OCI-LY1 (cell line): ENCODE results near the gene LANCL2.
"Not testable (repeated sequence)": the region's sequence is repeated elsewhere in the genome, so short reads cannot be mapped to it uniquely, and the experiment has no call there.

ENCODE experiments used
- H2AFZ ChIP-seq: fragments of 200-600 bp; sonication (generic), shearing (Covaris generic); 2 replicates; pipeline ENCODE4 v1.6.0; 2014; ENCODE audit warnings: antibody characterized with exemption, mild to moderate bottlenecking, low read length
- H3F3A ChIP-seq: fragments of 200-600 bp; sonication (generic), shearing (Covaris generic); 2 replicates; pipeline ENCODE4 v1.6.0; 2014; ENCODE audit warnings: mild to moderate bottlenecking, antibody characterized with exemption, low read length, moderate library complexity; ENCODE audit not compliant: insufficient read depth
- H3K27ac ChIP-seq: fragments of 200-600 bp; sonication (generic); 2 replicates; pipeline ENCODE4 v1.5.1; 2014; ENCODE audit warnings: low read length, mixed run types, mild to moderate bottlenecking, low read depth; ENCODE audit not compliant: poor library complexity, severe bottlenecking
- H3K27me3 ChIP-seq: fragments of 200-600 bp; sonication (generic); 2 replicates; pipeline ENCODE4 v1.6.0; 2014; ENCODE audit warnings: antibody characterized with exemption, mild to moderate bottlenecking, low read length, moderate library complexity; ENCODE audit not compliant: insufficient read depth
- H3K36me3 ChIP-seq: fragments of 200-600 bp; sonication (generic); 2 replicates; pipeline ENCODE4 v1.6.1; 2014; ENCODE audit warnings: mild to moderate bottlenecking, antibody characterized with exemption, low read length, moderate library complexity, mixed read lengths; ENCODE audit not compliant: insufficient read depth
- H3K4me1 ChIP-seq: fragments of 200-600 bp; sonication (generic); 2 replicates; pipeline ENCODE4 v1.5.1; 2014; ENCODE audit warnings: mild to moderate bottlenecking, low read length, moderate library complexity; ENCODE audit not compliant: insufficient read depth, severe bottlenecking
- H3K4me2 ChIP-seq: fragments of 200-600 bp; sonication (generic), shearing (Covaris generic); 2 replicates; pipeline ENCODE4 v1.6.1; 2014; ENCODE audit warnings: low read length
- H3K4me3 ChIP-seq: fragments of 200-600 bp; sonication (generic); 2 replicates; pipeline ENCODE4 v1.5.1; 2014; ENCODE audit warnings: low read length, low read depth, mild to moderate bottlenecking, mixed read lengths; ENCODE audit not compliant: poor library complexity, severe bottlenecking
- H3K79me2 ChIP-seq: fragments of 200-600 bp; shearing (Covaris generic); 2 replicates; pipeline ENCODE4 v1.6.1; 2016; ENCODE audit warnings: mixed run types, low read length, mixed read lengths; ENCODE audit not compliant: insufficient read depth
- H3K9ac ChIP-seq: fragments of 200-600 bp; sonication (generic), shearing (Covaris generic); 2 replicates; pipeline ENCODE4 v1.6.1; 2014; ENCODE audit warnings: mild to moderate bottlenecking, low read length, mixed read lengths
- H3K9me2 ChIP-seq: fragments of 200-600 bp; sonication (generic), shearing (Covaris generic); 2 replicates; pipeline ENCODE4 v1.6.1; 2014; ENCODE audit warnings: low read depth, mild to moderate bottlenecking, low read length, mixed read lengths
- H3K9me3 ChIP-seq: fragments of 200-600 bp; shearing (Covaris generic); 2 replicates; pipeline ENCODE4 v1.6.1; 2014; ENCODE audit warnings: low read length, mixed read lengths
- H4K20me1 ChIP-seq: fragments of 200-600 bp; sonication (generic), shearing (Covaris generic); 2 replicates; pipeline ENCODE4 v1.6.0; 2016; ENCODE audit warnings: mild to moderate bottlenecking, low read length; ENCODE audit not compliant: insufficient read depth
- EZH2 ChIP-seq: fragments of 200-600 bp; sonication (generic), shearing (Covaris generic); IDR thresholded peaks from 2 replicates; pipeline ENCODE4 v1.8.0; 2017; ENCODE audit warnings: borderline replicate concordance, mixed run types, mild to moderate bottlenecking, antibody characterized with exemption, low read length, moderate library complexity, mixed read lengths
- TF ChIP-seq, protein P1 (sequence below): fragments of 200-600 bp; sonication (generic), shearing (Covaris generic); IDR thresholded peaks from 2 replicates; pipeline ENCODE4 v1.5.1; 2017; ENCODE audit warnings: mild to moderate bottlenecking, antibody characterized with exemption, low read length, moderate library complexity, mixed read lengths

LANCL2 gene

DNA sequence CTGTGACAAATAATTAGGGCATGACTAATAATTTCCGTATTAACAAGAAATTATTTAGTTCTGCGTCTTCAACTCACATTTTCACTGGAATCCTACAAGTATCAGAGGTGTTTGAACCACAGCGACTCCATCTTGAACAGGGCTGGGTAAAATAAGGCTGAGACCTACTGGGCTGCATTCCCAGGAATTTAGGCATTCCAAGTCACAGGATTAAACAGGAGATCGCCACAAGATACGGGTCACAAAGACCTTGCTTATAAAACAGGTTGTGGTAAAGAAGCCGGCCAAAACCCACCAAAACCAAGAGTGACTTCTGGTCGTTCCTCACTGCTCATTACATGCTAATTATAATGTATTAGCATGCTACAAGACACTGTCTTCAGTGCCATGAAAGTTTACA, 14.9 kb upstream of the LANCL2 start:
- H3K9me2 ChIP-seq: no peaks in the 10 kb centered on the region
- H3K27me3 ChIP-seq: peaks cover 3% of the 10 kb centered on the region; the same call in 1 of the 2 replicates
- H3K9ac ChIP-seq: no peak overlapping the region
- no peaks in the 10 kb centered on the region for H3K4me1 ChIP-seq
- 0 out of 2 replicates have a peak, but pooled peaks cover 3% of the 10 kb centered on the region for H3K9me3 ChIP-seq
- H3K36me3 ChIP-seq: no peaks in the 10 kb centered on the region
- no peak overlapping the region for H3K4me2 ChIP-seq
- no peak overlapping the region for H2AFZ ChIP-seq
- TF ChIP-seq, protein P1, sequence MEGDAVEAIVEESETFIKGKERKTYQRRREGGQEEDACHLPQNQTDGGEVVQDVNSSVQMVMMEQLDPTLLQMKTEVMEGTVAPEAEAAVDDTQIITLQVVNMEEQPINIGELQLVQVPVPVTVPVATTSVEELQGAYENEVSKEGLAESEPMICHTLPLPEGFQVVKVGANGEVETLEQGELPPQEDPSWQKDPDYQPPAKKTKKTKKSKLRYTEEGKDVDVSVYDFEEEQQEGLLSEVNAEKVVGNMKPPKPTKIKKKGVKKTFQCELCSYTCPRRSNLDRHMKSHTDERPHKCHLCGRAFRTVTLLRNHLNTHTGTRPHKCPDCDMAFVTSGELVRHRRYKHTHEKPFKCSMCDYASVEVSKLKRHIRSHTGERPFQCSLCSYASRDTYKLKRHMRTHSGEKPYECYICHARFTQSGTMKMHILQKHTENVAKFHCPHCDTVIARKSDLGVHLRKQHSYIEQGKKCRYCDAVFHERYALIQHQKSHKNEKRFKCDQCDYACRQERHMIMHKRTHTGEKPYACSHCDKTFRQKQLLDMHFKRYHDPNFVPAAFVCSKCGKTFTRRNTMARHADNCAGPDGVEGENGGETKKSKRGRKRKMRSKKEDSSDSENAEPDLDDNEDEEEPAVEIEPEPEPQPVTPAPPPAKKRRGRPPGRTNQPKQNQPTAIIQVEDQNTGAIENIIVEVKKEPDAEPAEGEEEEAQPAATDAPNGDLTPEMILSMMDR: no peak
- TF ChIP-seq EZH2: no peak
- H3K4me3 ChIP-seq: no peak overlapping the region
- H3K27ac ChIP-seq: no peak overlapping the region
- no peaks in the 10 kb centered on the region for H3F3A ChIP-seq
- no peaks in the 10 kb centered on the region for H4K20me1 ChIP-seq
- H3K79me2 ChIP-seq: no peaks in the 10 kb centered on the region

DNA sequence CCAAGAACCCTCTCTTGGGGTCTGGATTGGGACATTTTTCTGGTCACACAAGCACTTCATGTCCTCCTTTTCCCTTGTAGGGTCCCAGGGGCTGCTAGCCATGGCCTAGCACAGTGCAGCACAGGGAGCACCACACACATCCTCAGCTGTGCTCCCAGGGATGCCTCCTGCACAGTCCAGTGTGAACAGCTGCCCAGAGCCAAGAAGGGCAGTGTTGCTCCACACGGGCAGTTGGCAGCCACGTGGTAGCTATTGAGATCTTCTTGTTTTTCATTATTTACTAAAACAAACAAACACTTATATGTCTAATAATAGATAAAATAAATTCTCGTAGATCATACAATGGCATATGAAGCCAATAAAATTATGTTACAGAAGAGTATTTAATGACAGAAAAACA, 13.9 kb upstream of the LANCL2 start:
- Histone ChIP-seq H3F3A (no peaks in the 10 kb centered on the region), H3K9me3 (no peaks in the 10 kb centered on the region), H3K9me2 (no peaks in the 10 kb centered on the region), H4K20me1 (no peaks in the 10 kb centered on the region), H3K27me3 (peaks cover 3% of the 10 kb centered on the region; the same call in 1 of the 2 replicates), H3K9ac (no peak overlapping the region), H2AFZ (no peak overlapping the region), H3K36me3 (no peaks in the 10 kb centered on the region), H3K4me2 (no peak overlapping the region), H3K79me2 (no peaks in the 10 kb centered on the region), H3K27ac (no peak overlapping the region), H3K4me3 (no peak overlapping the region), H3K4me1 (no peaks in the 10 kb centered on the region)
- TF ChIP-seq EZH2: no peak
- TF ChIP-seq, protein P1: no peak

DNA sequence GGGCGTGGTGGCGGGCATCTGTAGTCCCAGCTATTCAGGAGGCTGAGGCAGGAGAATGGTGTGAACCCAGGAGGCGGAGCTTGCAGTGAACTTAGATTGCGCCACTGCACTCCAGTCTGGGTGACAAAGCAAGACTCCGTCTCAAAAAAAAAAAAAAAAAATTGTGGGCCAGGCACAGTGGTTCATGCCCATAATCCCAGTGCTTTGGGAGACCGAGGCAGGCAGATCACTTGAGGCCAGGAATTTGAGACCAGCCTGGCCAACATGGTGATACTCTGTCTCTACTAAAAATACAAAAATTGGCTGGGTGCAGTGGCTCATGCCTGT, 12.2 kb upstream of the LANCL2 start:
- not testable (repeated sequence) for H3K4me1 ChIP-seq, H3K27me3 ChIP-seq, H3K9me2 ChIP-seq, H3K36me3 ChIP-seq, H3K27ac ChIP-seq, H3K79me2 ChIP-seq, H2AFZ ChIP-seq, H3K9me3 ChIP-seq, H3K4me3 ChIP-seq, H3F3A ChIP-seq, H3K9ac ChIP-seq, H3K4me2 ChIP-seq, H4K20me1 ChIP-seq

DNA sequence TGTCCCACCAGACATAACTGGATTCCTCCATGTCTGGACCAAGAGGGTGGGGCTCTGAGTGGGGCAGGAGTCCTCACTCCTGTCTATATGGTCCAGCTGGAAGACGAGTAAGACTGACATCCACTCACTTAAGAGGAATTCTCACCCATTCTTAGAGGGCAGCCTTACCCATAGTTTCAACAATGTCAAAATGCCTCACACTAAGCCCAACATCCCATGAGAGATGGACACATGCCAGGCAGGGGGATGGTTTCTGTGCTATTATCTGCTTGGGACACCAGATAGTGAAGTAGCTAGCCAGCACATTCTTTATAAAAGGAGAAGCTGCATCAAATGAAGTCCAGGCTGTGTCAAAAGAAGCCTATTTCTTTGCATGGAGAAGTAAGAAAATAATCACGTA, 4.7 kb upstream of the LANCL2 start:
- Histone ChIP-seq H3K9ac (no peak overlapping the region), H4K20me1 (no peaks in the 10 kb centered on the region), H3K4me3 (no peak overlapping the region), H3K36me3 (no peaks in the 10 kb centered on the region), H3K79me2 (no peaks in the 10 kb centered on the region), H3K9me2 (no peaks in the 10 kb centered on the region), H3F3A (no peaks in the 10 kb centered on the region), H3K4me2 (no peak overlapping the region), H2AFZ (no peak overlapping the region), H3K27me3 (no peaks in the 10 kb centered on the region; the same call in 1 of the 2 replicates), H3K27ac (no peak overlapping the region), H3K9me3 (peaks cover 3% of the 10 kb centered on the region; the same call in 1 of the 2 replicates), H3K4me1 (peaks cover 11% of the 10 kb centered on the region)
- TF ChIP-seq, protein P1: no peak
- no peak for TF ChIP-seq EZH2
